ENCODE results near the gene AFF3.

AFF3 gene

GRCh38 chr2:99881901-99882591 lies 260.3 kb downstream of the AFF3 start:
- TF ChIP-seq EZH2phosphoT487 (IDR thresholded peaks at IDR 0.05; ENCODE audit: low read length), result no peak
- TF ChIP-seq CTCF (IDR thresholded peaks at IDR 0.05; ENCODE audit: low read length), result no peak
- TF ChIP-seq EZH2 (optimal IDR thresholded peaks at IDR 0.05; ENCODE audit: low read depth, low read length), result no peak
- H3K4me1 ChIP-seq (ENCODE audit: low read length), result no peaks in the 10 kb centered on the region
- H3F3A ChIP-seq (ENCODE audit: insufficient read depth, low read length), result no peaks in the 10 kb centered on the region
- no peaks in the 10 kb centered on the region for H3K36me3 ChIP-seq (replicated peaks; ENCODE audit: insufficient read depth, low read length)
- no peak overlapping the region for H3K4me3 ChIP-seq (ENCODE audit: low read length)
- H3K9ac ChIP-seq (ENCODE audit: low read length), result no peak overlapping the region
- no peaks in the 10 kb centered on the region for H3K27me3 ChIP-seq (replicated peaks; ENCODE audit: insufficient read depth, low read length)
- H2AFZ ChIP-seq (ENCODE audit: low read length), result no peak overlapping the region
- no peaks in the 10 kb centered on the region for H3K79me2 ChIP-seq (ENCODE audit: low read length)
- H3K4me2 ChIP-seq (ENCODE audit: low read depth, low read length), result no peak overlapping the region
- no peak overlapping the region for H3K27ac ChIP-seq (ENCODE audit: low read length)
- no peak for DNase-seq
- H3K9me2 ChIP-seq (replicated peaks; ENCODE audit: insufficient read depth, low read length), result no peaks in the 10 kb centered on the region
- H3K9me3 ChIP-seq (replicated peaks; ENCODE audit: insufficient read depth, low read length), result no peaks in the 10 kb centered on the region
- no peaks in the 10 kb centered on the region for H4K20me1 ChIP-seq (ENCODE audit: insufficient read depth, low read length)

GRCh38 chr2:99880964-99881294 lies 261.5 kb downstream of the AFF3 start:
- Histone ChIP-seq H4K20me1 (ENCODE audit: insufficient read depth, low read length) (no peaks in the 10 kb centered on the region), H3K9me3 (replicated peaks; ENCODE audit: insufficient read depth, low read length) (no peaks in the 10 kb centered on the region), H3K27me3 (replicated peaks; ENCODE audit: insufficient read depth, low read length) (no peaks in the 10 kb centered on the region), H3K9me2 (replicated peaks; ENCODE audit: insufficient read depth, low read length) (no peaks in the 10 kb centered on the region), H3K79me2 (ENCODE audit: low read length) (no peaks in the 10 kb centered on the region), H3K27ac (ENCODE audit: low read length) (no peak overlapping the region), H3K4me1 (ENCODE audit: low read length) (no peaks in the 10 kb centered on the region), H2AFZ (ENCODE audit: low read length) (no peak overlapping the region), H3K4me2 (ENCODE audit: low read depth, low read length) (no peak overlapping the region), H3F3A (ENCODE audit: insufficient read depth, low read length) (no peaks in the 10 kb centered on the region), H3K9ac (ENCODE audit: low read length) (no peak overlapping the region), H3K36me3 (replicated peaks; ENCODE audit: insufficient read depth, low read length) (no peaks in the 10 kb centered on the region), H3K4me3 (ENCODE audit: low read length) (no peak overlapping the region)
- TF ChIP-seq EZH2 (optimal IDR thresholded peaks at IDR 0.05; ENCODE audit: low read depth, low read length), result no peak
- TF ChIP-seq CTCF (IDR thresholded peaks at IDR 0.05; ENCODE audit: low read length), result no peak
- TF ChIP-seq EZH2phosphoT487 (IDR thresholded peaks at IDR 0.05; ENCODE audit: low read length), result no peak
- DNase-seq, result no peak

- H2AFZ ChIP-seq (ENCODE audit: low read length), result no peak overlapping the region
- no peak overlapping the region for H3K27ac ChIP-seq (ENCODE audit: low read length)
- DNase-seq, result no peak
- H3F3A ChIP-seq (ENCODE audit: insufficient read depth, low read length), result no peaks in the 10 kb centered on the region
- no peak overlapping the region for H3K4me3 ChIP-seq (ENCODE audit: low read length)
- H3K27me3 ChIP-seq (replicated peaks; ENCODE audit: insufficient read depth, low read length), result no peaks in the 10 kb centered on the region
- no peak for TF ChIP-seq CTCF (IDR thresholded peaks at IDR 0.05; ENCODE audit: low read length)
- H3K79me2 ChIP-seq (ENCODE audit: low read length), result no peaks in the 10 kb centered on the region
- no peaks in the 10 kb centered on the region for H3K4me1 ChIP-seq (ENCODE audit: low read length)
- H3K9me3 ChIP-seq (replicated peaks; ENCODE audit: insufficient read depth, low read length), result no peaks in the 10 kb centered on the region
- no peak overlapping the region for H3K4me2 ChIP-seq (ENCODE audit: low read depth, low read length)
- no peaks in the 10 kb centered on the region for H3K9me2 ChIP-seq (replicated peaks; ENCODE audit: insufficient read depth, low read length)
- H3K9ac ChIP-seq (ENCODE audit: low read length), result no peak overlapping the region
- no peaks in the 10 kb centered on the region for H4K20me1 ChIP-seq (ENCODE audit: insufficient read depth, low read length)
- H3K36me3 ChIP-seq (replicated peaks; ENCODE audit: insufficient read depth, low read length), result no peaks in the 10 kb centered on the region
Measured at GRCh38 chr2:99880148-99880963, 262.0 kb downstream of the AFF3 start.
